D721Med (cell line): ENCODE measurements around the gene RIC3.

Experiments
- DNase-seq: peaks from one replicate; pipeline ENCODE4 v3.0.0; 2011; ENCODE audit warnings: low spot score; ENCODE audit not compliant: insufficient read length
- FAIRE-seq: peaks from 2 replicates; lab custom pipeline; 2011; peaks lifted over from hg19 to GRCh38; lab: Jason Lieb, UNC
- CTCF ChIP-seq: IDR thresholded peaks from 2 replicates; pipeline ENCODE4 v1.5.1; 2012; ENCODE audit warnings: mild to moderate bottlenecking, control low read depth; ENCODE audit not compliant: insufficient read depth; ENCODE audit errors: missing control alignments

The RIC3 gene

GRCh38 chr11:8100605-8101004 is 68.2 kb downstream of the RIC3 start:
- DNase-seq (no peak), FAIRE-seq (no peak)
- no peak for TF ChIP-seq CTCF

- FAIRE-seq: no peak
These were observed 68.7 kb downstream of the RIC3 start for GRCh38 chr11:8100158-8100557.

GRCh38 chr11:8099291-8099899 is 69.4 kb downstream of the RIC3 start:
- FAIRE-seq (no peak), DNase-seq (no peak)

More at GRCh38 chr11:8100158-8100557, 68.7 kb downstream of the RIC3 start:
- no peak for TF ChIP-seq CTCF
- no peak for DNase-seq

GRCh38 chr11:8098879-8099278 is 69.9 kb downstream of the RIC3 start:
- FAIRE-seq (no peak), DNase-seq (no peak)

More at GRCh38 chr11:8099291-8099899, 69.4 kb downstream of the RIC3 start:
- TF ChIP-seq CTCF: peak; percentile 86

GRCh38 chr11:8098361-8098760 is 70.5 kb downstream of the RIC3 start:
- DNase-seq (no peak), FAIRE-seq (no peak)
- TF ChIP-seq CTCF: no peak

More at GRCh38 chr11:8098879-8099278, 69.9 kb downstream of the RIC3 start:
- no peak for TF ChIP-seq CTCF

GRCh38 chr11:8097926-8098325 is 70.9 kb downstream of the RIC3 start:
- no peak for TF ChIP-seq CTCF
- FAIRE-seq (no peak), DNase-seq (no peak)

- no peak for TF ChIP-seq CTCF
- no peak for DNase-seq
- FAIRE-seq: no peak
These were observed 71.4 kb downstream of the RIC3 start for GRCh38 chr11:8097468-8097867.
